Measurements from ENCODE around the gene ATG7.

ATG7 gene

DNA sequence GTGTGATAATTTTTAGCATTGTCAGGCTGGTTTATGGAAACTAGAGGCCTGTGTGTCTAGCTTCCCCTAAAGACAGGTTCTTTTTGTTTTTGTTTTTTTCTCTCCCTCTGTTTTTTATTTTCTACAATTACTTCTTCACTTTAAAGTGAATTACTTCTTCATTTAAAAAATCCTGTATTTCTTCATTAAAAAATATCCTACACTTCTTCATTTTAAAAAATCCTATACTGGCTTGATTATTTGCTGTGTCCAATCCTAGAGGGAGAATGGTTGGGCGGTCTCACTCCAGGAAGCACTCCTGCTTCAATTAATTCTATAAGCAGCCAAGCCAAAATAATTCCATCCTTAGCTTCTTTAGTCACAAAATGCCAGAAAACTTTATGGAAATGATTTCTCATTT, 11.8 kb downstream of the ATG7 start:
- no peaks in the 10 kb centered on the region for H3K27me3 ChIP-seq (ENCODE audit: low read length)
- H3K9me2 ChIP-seq (replicated peaks; ENCODE audit: insufficient read depth, low read length) = no peaks in the 10 kb centered on the region
- H3F3A ChIP-seq (ENCODE audit: insufficient read depth) = peaks cover 7% of the 10 kb centered on the region; the same call in 1 of the 2 replicates
- no peaks in the 10 kb centered on the region for H4K20me1 ChIP-seq (ENCODE audit: low read depth, low read length)
- H3K27ac ChIP-seq (ENCODE audit: low read depth, low read length) = no peak overlapping the region
- H2AFZ ChIP-seq (ENCODE audit: low read depth, low read length, severe bottlenecking) = no peak overlapping the region
- H3K4me2 ChIP-seq (ENCODE audit: low read depth, low read length, poor library complexity, severe bottlenecking) = no peak overlapping the region
- H3K79me2 ChIP-seq (ENCODE audit: insufficient read depth, low read length) = no peaks in the 10 kb centered on the region; the same call in 1 of the 2 replicates
- no peak overlapping the region for H3K9ac ChIP-seq (ENCODE audit: low read length)
- H3K36me3 ChIP-seq (ENCODE audit: low read length) = 0 out of 2 replicates have a peak, but pooled peaks cover 3% of the 10 kb centered on the region
- H3K4me3 ChIP-seq (ENCODE audit: insufficient read depth, low read length, poor library complexity, severe bottlenecking) = no peak overlapping the region
- no peaks in the 10 kb centered on the region for H3K9me3 ChIP-seq (ENCODE audit: insufficient read depth, low read length)
- TF ChIP-seq, protein P1, sequence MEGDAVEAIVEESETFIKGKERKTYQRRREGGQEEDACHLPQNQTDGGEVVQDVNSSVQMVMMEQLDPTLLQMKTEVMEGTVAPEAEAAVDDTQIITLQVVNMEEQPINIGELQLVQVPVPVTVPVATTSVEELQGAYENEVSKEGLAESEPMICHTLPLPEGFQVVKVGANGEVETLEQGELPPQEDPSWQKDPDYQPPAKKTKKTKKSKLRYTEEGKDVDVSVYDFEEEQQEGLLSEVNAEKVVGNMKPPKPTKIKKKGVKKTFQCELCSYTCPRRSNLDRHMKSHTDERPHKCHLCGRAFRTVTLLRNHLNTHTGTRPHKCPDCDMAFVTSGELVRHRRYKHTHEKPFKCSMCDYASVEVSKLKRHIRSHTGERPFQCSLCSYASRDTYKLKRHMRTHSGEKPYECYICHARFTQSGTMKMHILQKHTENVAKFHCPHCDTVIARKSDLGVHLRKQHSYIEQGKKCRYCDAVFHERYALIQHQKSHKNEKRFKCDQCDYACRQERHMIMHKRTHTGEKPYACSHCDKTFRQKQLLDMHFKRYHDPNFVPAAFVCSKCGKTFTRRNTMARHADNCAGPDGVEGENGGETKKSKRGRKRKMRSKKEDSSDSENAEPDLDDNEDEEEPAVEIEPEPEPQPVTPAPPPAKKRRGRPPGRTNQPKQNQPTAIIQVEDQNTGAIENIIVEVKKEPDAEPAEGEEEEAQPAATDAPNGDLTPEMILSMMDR (IDR thresholded peaks at IDR 0.05; ENCODE audit: insufficient read depth, low read length, poor library complexity, severe bottlenecking) = no peak
- no peak for TF ChIP-seq EZH2phosphoT487 (conservative IDR thresholded peaks at IDR 0.05; ENCODE audit: low read length)

GRCh38 chr3:11285471-11285870, 13.3 kb downstream of the ATG7 start:
- no peak for TF ChIP-seq EZH2phosphoT487 (conservative IDR thresholded peaks at IDR 0.05; ENCODE audit: low read length)
- TF ChIP-seq, protein P1 (IDR thresholded peaks at IDR 0.05; ENCODE audit: insufficient read depth, low read length, poor library complexity, severe bottlenecking) = no peak
- H3K36me3 ChIP-seq (ENCODE audit: low read length) = 0 out of 2 replicates have a peak, but pooled peaks cover 3% of the 10 kb centered on the region
- no peaks in the 10 kb centered on the region for H4K20me1 ChIP-seq (ENCODE audit: low read depth, low read length)
- H2AFZ ChIP-seq (ENCODE audit: low read depth, low read length, severe bottlenecking) = no peak overlapping the region
- no peaks in the 10 kb centered on the region for H3K9me2 ChIP-seq (replicated peaks; ENCODE audit: insufficient read depth, low read length)
- H3K4me3 ChIP-seq (ENCODE audit: insufficient read depth, low read length, poor library complexity, severe bottlenecking) = no peak overlapping the region
- no peaks in the 10 kb centered on the region for H3K27me3 ChIP-seq (ENCODE audit: low read length)
- no peak overlapping the region for H3K27ac ChIP-seq (ENCODE audit: low read depth, low read length)
- H3K9me3 ChIP-seq (ENCODE audit: insufficient read depth, low read length) = no peaks in the 10 kb centered on the region
- H3K79me2 ChIP-seq (ENCODE audit: insufficient read depth, low read length) = no peaks in the 10 kb centered on the region; the same call in 1 of the 2 replicates
- H3K4me2 ChIP-seq (ENCODE audit: low read depth, low read length, poor library complexity, severe bottlenecking) = no peak overlapping the region
- no peak overlapping the region for H3K9ac ChIP-seq (ENCODE audit: low read length)
- H3F3A ChIP-seq (ENCODE audit: insufficient read depth) = peaks cover 7% of the 10 kb centered on the region; the same call in 1 of the 2 replicates

DNA sequence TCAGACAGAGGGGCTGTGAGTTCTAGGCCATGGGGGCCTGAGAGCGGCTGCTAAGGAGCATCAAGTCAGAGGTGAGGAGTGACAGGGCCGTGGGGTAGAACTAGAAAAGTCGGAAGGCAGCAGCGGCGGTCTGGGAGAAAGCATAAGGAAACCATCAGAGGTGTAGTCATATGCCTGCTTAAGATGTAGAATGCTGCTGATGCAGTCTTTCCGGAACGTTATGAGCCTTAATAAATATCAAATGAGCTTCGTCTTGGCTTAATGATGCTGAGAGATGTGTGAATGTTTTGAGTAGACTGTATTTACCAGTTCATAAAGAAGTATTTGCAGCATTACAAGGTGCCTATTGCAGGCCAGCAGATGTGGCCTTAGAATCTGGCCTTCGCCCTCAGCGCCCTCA, 15.2 kb downstream of the ATG7 start:
- Histone ChIP-seq H4K20me1 (ENCODE audit: low read depth, low read length) (no peaks in the 10 kb centered on the region), H3K79me2 (ENCODE audit: insufficient read depth, low read length) (no peaks in the 10 kb centered on the region; the same call in 1 of the 2 replicates), H3K9me3 (ENCODE audit: insufficient read depth, low read length) (no peaks in the 10 kb centered on the region), H2AFZ (ENCODE audit: low read depth, low read length, severe bottlenecking) (no peak overlapping the region), H3K27me3 (ENCODE audit: low read length) (no peaks in the 10 kb centered on the region), H3K9ac (ENCODE audit: low read length) (no peak overlapping the region), H3K36me3 (ENCODE audit: low read length) (no peaks in the 10 kb centered on the region), H3K9me2 (replicated peaks; ENCODE audit: insufficient read depth, low read length) (no peaks in the 10 kb centered on the region), H3K27ac (ENCODE audit: low read depth, low read length) (no peak overlapping the region), H3K4me2 (ENCODE audit: low read depth, low read length, poor library complexity, severe bottlenecking) (no peak overlapping the region), H3F3A (ENCODE audit: insufficient read depth) (peaks cover 7% of the 10 kb centered on the region; the same call in 1 of the 2 replicates), H3K4me3 (ENCODE audit: insufficient read depth, low read length, poor library complexity, severe bottlenecking) (no peak overlapping the region)
- TF ChIP-seq, protein P1 (IDR thresholded peaks at IDR 0.05; ENCODE audit: insufficient read depth, low read length, poor library complexity, severe bottlenecking) = no peak
- TF ChIP-seq EZH2phosphoT487 (conservative IDR thresholded peaks at IDR 0.05; ENCODE audit: low read length) = no peak

Measured in SU-DHL-6 (cell line).